ENCODE measurements around the gene USP53. TPM values are rescaled to one million over a fixed set of nuclear protein-coding genes. Genes with fewer than 3 reads are reported as not detected.
"Not testable (repeated sequence)": the region's sequence is repeated elsewhere in the genome, so short reads cannot be mapped to it uniquely, and the experiment has no call there.

USP53 gene
- total RNA-seq (ENCODE audit: unreplicated experiment) = 3.3 TPM
- long read RNA-seq = 0 reads

- Mint-ChIP-seq H3K36me3 (ENCODE audit: unreplicated experiment) (no peaks in the 10 kb centered on the region), H3K4me1 (ENCODE audit: low read depth, unreplicated experiment) (no peaks in the 10 kb centered on the region), H3K27me3 (ENCODE audit: unreplicated experiment) (peaks cover 6% of the 10 kb centered on the region), H3K4me3 (ENCODE audit: unreplicated experiment) (peak within 1 kb of the TSS; percentile 98), H3K9me3 (ENCODE audit: unreplicated experiment) (peaks cover 2% of the 10 kb centered on the region), H3K27ac (ENCODE audit: unreplicated experiment) (peak within 1 kb of the TSS; percentile 88)
- peak; percentile 99 for DNase-seq
- no peak for TF ChIP-seq CTCF (IDR thresholded peaks at IDR 0.05; ENCODE audit: partially characterized antibody, unreplicated experiment)
These were observed at the start of gene USP53 for GRCh38 chr4:119212234-119212963. USP53 (plus strand) TSS chr4:119212713; CDS start chr4:119239760, 27,047 bp downstream.

GRCh38 chr4:119165767-119166166 lies 46.7 kb upstream of the USP53 start:
- no peaks in the 10 kb centered on the region for H3K36me3 Mint-ChIP-seq (ENCODE audit: unreplicated experiment)
- no peak for TF ChIP-seq CTCF (IDR thresholded peaks at IDR 0.05; ENCODE audit: partially characterized antibody, unreplicated experiment)
- peaks cover 2% of the 10 kb centered on the region for H3K27me3 Mint-ChIP-seq (ENCODE audit: unreplicated experiment)
- H3K9me3 Mint-ChIP-seq (ENCODE audit: unreplicated experiment) = no peaks in the 10 kb centered on the region
- H3K4me1 Mint-ChIP-seq (ENCODE audit: low read depth, unreplicated experiment) = no peaks in the 10 kb centered on the region
- no peak overlapping the region for H3K27ac Mint-ChIP-seq (ENCODE audit: unreplicated experiment)
- no peak for DNase-seq
- H3K4me3 Mint-ChIP-seq (ENCODE audit: unreplicated experiment) = no peak overlapping the region

- Mint-ChIP-seq H3K9me3 (ENCODE audit: unreplicated experiment) (peaks cover 3% of the 10 kb centered on the region), H3K4me1 (ENCODE audit: low read depth, unreplicated experiment) (no peaks in the 10 kb centered on the region), H3K27me3 (ENCODE audit: unreplicated experiment) (no peaks in the 10 kb centered on the region), H3K36me3 (ENCODE audit: unreplicated experiment) (no peaks in the 10 kb centered on the region), H3K4me3 (ENCODE audit: unreplicated experiment) (no peak overlapping the region), H3K27ac (ENCODE audit: unreplicated experiment) (no peak overlapping the region)
- no peak for DNase-seq
- TF ChIP-seq CTCF (IDR thresholded peaks at IDR 0.05; ENCODE audit: partially characterized antibody, unreplicated experiment) = no peak
These were observed 42.3 kb upstream of the USP53 start for GRCh38 chr4:119170195-119170594.

GRCh38 chr4:119172223-119172622 lies 40.3 kb upstream of the USP53 start:
- no peak overlapping the region for H3K27ac Mint-ChIP-seq (ENCODE audit: unreplicated experiment)
- no peaks in the 10 kb centered on the region for H3K4me1 Mint-ChIP-seq (ENCODE audit: low read depth, unreplicated experiment)
- H3K9me3 Mint-ChIP-seq (ENCODE audit: unreplicated experiment) = peaks cover 3% of the 10 kb centered on the region
- DNase-seq = no peak
- TF ChIP-seq CTCF (IDR thresholded peaks at IDR 0.05; ENCODE audit: partially characterized antibody, unreplicated experiment) = no peak
- H3K4me3 Mint-ChIP-seq (ENCODE audit: unreplicated experiment) = no peak overlapping the region
- no peaks in the 10 kb centered on the region for H3K36me3 Mint-ChIP-seq (ENCODE audit: unreplicated experiment)
- H3K27me3 Mint-ChIP-seq (ENCODE audit: unreplicated experiment) = no peaks in the 10 kb centered on the region

- H3K4me1 Mint-ChIP-seq (ENCODE audit: low read depth, unreplicated experiment); H3K9me3 Mint-ChIP-seq (ENCODE audit: unreplicated experiment); DNase-seq; H3K27me3 Mint-ChIP-seq (ENCODE audit: unreplicated experiment); H3K4me3 Mint-ChIP-seq (ENCODE audit: unreplicated experiment); H3K27ac Mint-ChIP-seq (ENCODE audit: unreplicated experiment); H3K36me3 Mint-ChIP-seq (ENCODE audit: unreplicated experiment): not testable (repeated sequence)
These were observed 38.7 kb upstream of the USP53 start for GRCh38 chr4:119173729-119174361.

All from glutamatergic neuron (in vitro differentiated cells).